Tongue (tissue), 2 donors: ENCODE results near the gene TSPAN2. TPM values are rescaled to one million over a fixed set of nuclear protein-coding genes. Genes with fewer than 3 reads are reported as not detected.
A peak's percentile ranks its signal among the peaks of the same experiment; 100 is the strongest.

ENCODE experiments used
- DNase-seq: peaks from one replicate; pipeline ENCODE4 v3.0.0-alpha.2; 2015
- total RNA-seq: library from RNA; depleted of rRNA; stranded (reverse); fragments of >200 nt; gene quantifications from one replicate; pipeline ENCODE4 v1.2.3, GENCODE V29; 2014

The TSPAN2 gene
- total RNA-seq, 1 donor from 2014 or later = 14.0 TPM

GRCh38 chr1:115113766-115114165 is 24.5 kb upstream of the TSPAN2 start:
- no peak for DNase-seq

DNA sequence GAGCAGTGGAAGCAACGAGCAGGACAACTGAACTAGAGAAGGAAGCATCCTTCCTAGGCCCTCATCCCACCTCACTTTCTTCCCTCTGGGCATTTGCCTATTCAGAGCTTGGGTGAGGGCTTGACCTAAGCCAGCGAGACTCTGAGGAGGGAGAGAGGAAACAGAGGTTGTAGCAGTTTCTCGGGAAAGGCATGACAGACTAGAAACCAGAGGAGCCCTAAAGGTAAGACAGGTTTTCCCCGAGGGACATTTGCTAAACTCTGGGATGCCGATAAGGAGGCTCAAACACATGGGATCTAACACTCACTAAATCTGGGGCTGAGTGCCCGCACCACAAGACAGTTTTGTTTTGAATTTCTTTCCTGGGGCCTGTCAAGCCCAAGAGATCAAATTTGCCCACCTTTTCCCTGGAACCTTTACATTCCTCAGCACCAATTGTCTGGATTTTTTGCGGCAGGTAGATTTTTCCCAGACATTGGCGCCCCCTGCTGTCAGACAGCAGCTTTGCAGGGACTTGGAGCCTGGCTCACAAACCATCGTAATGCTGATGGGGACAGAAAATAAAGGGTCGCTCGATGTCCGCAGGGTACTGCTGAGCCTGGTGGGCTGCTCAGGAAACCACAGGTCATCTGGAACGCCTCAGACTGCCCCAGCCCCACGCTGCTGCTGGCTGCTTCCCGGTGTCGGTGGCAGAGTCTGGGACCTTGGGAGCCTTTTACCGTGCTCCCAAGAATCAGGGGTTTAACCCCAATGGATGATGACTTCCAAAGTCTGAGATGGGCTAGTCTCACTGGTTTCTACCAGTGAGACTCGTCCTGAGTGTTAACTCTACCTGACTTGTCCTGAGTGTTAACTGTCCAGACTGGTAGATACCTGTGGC is 23.4 kb upstream of the TSPAN2 start:
- peak; percentile 53 for DNase-seq

DNA sequence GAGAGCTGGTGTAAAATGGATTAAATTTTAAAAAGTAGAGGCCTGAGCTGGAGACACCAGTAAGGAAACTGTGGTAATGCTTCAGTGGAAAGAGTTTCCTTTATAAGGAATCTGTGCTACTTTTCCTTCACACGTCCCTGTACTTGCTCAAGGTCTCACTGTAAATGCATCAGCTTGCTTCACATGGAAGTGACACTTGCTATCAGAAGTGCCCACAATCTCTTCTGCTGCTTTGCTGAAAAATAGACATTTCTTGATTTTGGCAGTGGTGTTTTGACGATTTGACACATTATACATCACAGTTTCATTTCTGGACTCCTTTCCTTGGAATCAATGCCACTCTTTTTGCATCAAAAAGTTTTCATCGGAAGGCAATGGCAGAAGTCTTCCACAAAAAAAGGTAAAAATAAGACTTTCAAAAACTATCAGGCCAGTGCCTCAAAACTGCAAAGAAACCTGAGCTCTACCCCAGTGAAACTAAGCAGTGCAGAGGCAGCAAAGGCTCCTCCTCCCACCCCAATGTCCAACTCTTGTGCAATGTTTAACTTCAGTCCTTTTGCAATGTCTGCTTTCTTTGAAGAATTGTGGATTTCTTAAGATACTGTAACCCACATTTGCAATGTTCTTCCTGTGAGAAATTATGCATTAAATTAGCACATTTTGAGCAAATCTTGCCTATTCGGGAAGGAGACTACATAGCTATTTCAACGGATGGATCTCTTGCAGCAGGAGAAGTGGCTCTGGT is 18.4 kb upstream of the TSPAN2 start:
- DNase-seq = no peak

DNA sequence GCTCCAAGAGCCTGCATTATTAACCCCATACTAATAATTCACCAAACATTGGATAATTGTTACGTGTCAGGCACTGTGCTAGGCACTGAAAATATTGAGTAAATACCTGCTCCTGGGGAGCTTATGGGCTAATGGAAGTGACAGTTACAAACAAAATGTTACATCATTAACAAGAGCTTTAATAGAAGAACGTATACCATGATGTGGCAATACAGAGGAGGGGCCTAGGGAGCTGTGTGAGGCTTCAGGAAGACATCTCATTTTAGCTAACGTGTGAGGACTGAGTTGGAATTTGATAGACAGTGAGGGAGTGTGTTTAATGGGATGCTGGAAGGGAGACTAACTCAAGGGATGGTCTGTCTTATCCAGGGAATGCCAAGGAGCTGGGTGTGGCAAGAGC is 16.5 kb upstream of the TSPAN2 start:
- DNase-seq = no peak

DNA sequence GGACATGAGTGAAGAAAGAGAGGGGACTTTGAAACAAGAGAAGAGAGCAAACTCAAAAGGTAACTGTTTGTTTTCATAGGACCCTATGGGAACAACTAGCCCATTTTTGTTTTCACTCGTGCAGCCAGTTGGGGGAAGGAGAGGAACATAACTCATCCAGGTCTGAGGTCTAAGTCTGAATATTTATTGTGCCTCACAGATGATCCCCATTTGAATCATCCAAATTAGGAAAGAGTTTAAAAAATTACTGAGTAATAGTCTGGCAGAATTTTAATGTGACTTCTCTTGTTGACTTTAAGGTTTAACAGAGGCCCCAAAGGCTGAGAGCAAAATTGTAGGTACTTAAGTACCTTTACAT is 10.4 kb upstream of the TSPAN2 start:
- no peak for DNase-seq

- DNase-seq = peak; percentile 63
Measured at GRCh38 chr1:115098979-115099692, 9.8 kb upstream of the TSPAN2 start.

- no peak for DNase-seq
Measured at GRCh38 chr1:115092175-115092574, 2.9 kb upstream of the TSPAN2 start.

DNA sequence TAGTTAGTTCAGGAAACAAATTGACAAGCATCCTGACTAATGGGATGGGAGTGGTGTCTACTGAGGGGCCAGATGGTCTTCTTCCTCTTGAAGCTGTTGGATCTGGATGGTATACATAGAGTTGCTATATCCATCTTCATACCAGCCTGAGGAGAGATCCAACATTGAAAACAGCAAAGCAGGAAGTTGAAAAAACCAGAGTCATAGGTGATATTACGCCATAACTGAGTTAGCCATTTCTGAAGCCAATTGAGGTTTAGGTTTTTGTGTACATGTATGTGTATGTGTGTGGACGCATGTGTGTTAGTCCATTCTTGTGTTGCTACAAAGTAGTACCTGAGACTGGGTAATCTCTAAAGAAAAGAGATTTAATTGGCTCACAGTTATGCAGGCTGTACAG is 2.3 kb upstream of the TSPAN2 start:
- no peak for DNase-seq

GRCh38 chr1:115090956-115091355 is 1.7 kb upstream of the TSPAN2 start:
- no peak for DNase-seq

DNA sequence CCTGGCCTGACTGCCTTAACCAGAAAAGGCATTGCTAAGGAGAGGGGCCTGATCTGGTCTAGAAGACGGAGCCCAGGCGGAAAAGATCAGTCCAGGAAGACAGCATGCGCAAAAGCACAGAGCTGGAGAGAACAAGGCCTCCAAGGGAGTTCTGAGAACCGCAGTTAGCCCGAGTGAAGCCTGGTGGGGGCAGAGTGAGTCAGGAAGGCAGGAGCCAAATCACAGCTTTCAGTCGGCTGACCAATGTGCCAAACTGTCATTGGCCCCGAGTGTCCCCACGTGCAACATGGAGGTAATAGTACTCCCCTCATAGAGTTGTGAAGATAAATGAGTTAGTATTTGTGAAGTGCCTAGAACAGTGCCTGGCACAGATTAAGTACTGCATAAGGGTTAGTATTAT is 1.2 kb upstream of the TSPAN2 start:
- DNase-seq = no peak

DNA sequence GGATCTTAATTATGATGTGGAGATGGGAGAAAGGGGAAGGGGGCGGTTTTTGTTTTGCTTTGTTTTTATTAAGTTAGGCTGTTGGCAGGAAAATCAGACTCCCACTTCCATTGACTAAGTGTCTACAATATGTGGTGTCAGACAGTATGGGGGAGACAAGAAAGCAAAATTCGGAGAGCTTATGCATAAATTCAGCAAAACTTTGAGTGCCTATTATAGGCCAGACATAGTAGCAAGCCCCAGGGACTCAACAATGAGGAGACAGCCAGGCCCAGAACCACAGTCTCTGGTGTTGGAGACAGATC is 835 bp upstream of the TSPAN2 start:
- DNase-seq = no peak

GRCh38 chr1:115088871-115089419 is 358 bp downstream of the TSPAN2 start:
- DNase-seq = no peak

DNA sequence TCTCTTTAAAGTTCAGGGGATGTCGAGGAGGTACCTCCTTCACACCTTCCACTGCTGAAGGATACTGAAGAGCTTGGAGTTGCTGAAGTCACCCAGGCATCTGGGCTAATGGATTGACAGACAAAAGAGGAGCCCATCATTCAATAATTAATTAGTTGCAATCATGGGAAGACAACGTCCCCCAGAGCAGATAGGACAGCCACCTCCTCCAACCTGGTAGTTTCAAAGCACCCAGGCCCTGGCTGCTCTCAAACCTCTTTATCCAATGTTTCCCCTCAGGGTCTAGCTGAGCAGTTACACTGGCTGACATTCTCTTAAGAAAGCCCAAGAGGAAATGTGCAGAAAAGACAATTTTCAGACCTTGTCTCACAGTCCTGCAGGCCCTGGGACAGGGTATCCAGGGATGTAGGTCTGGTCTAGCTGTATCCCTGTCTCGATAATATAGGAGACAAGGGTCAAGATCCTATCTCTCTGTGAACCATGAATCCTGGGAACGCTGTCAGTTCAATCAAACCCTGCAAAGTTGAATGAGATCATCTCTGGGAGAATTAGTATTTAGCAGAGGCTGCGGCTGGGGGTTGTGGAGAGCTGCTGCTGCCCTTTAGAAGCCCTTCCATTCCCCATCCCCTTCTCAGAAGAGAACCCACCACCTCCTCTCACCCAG is 1.1 kb downstream of the TSPAN2 start:
- no peak for DNase-seq

DNA sequence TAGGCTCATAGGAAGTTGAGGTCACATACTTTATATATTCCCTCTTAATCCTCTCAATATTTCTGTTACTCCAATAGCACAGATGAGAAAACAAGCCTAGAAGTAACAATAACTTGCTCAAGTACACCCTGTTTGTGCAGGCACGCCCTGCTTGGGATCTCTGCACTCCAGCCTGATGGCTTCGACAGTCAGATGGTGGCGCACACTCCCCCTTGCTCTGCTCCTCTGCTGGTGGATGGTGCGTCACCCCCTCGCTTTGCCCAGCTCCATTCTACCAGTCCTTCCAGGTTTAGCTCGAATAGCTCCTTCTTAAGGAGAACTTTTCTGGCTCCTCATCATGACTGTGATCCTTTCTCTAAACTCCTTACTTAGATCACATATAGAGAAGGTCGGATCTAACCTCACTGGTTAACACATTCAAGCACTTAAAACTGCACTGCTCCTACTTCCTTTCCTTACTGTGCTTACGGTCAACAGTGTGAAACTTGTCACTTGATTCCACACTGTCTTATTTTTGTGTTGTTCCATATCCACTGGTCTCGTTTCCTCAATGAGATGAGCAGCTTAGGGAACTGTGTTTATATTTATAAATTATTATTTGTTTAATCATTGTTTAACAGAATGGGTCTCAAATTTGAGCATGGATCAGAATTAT is 3.0 kb downstream of the TSPAN2 start:
- DNase-seq = no peak

DNA sequence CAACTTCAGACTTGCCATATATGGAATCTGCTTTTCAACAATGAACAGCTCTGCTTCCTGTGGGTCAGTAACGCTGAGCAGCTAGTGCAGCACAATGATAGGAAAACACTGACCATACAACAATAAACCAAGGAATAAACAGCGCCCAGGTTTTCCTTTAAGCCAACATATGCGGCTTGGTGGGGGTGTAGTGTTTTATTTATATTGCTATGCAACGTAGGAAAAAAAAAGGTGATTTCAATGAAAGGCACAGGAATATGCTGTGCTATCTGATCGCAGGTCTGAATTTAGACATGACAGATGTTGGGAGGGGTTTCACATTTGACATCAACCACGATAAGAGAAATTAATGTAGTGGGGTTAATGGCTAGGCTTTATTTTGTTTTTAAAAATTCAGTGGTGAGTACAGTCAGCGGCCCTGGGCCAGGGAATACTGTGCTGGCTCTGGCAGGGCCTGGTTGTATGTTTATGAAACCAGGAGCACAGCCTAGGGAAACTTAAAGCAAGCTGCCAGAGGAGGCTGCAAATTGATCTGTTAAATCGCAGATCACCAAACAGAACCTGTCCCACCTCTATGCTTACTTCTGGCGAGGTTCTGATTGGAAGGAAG is 4.3 kb downstream of the TSPAN2 start:
- peak; percentile 56 for DNase-seq

DNA sequence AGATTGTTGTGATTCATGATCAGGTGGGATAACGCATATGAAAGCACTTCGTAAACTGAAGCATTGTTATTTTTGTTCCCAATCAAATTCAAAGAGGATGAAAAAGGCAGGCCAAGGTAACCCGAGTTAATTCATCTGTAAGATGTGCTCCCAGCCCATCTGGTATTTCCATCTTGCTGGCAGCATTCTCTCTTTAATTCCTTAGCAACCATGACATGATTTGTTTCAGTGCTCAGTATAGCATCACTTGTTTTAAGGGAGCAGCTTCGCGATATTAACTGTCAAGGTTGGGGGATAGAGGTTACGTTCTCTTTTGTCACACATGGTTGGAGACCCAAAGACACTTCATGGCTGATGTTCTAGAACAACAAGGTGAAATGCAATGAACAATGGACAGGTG is 6.4 kb downstream of the TSPAN2 start:
- DNase-seq = peak; percentile 29

DNA sequence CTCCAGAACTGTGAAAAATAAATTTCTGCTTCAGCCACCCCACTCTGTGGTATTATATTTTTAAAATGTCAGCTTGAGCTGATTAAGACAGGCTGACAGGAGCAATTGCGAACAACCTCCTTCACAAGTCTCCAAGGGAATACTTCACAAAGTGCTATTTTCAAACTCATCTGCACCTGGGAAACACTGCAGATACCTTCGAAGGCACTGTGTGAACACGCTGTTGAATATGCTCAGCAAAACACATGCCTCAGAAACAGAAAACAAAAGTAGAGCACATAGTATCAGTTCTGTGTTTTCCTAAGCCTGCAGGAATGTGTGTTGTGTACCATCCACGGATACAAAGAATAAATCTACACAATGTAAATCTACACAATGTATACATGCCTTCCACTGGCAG is 10.6 kb downstream of the TSPAN2 start:
- DNase-seq = no peak

DNA sequence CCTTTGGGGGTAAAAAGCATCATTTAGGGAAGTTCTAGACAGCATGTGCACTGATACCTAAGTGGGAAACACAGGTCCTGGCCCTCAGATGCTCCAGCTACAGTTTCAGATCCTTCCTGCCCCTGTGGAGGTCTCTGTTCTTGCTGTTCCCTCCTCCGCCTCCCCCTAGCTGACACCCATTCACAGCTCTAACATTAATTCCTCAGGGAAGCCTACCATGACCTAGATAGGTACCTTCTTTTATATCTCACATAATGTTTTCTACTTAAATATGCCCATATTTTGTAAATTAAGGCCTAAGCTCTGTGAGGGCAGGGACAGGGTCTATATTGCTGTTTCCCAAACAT is 11.3 kb downstream of the TSPAN2 start:
- DNase-seq = no peak

- DNase-seq = no peak
Measured at GRCh38 chr1:115077286-115077983, 11.9 kb downstream of the TSPAN2 start.

DNA sequence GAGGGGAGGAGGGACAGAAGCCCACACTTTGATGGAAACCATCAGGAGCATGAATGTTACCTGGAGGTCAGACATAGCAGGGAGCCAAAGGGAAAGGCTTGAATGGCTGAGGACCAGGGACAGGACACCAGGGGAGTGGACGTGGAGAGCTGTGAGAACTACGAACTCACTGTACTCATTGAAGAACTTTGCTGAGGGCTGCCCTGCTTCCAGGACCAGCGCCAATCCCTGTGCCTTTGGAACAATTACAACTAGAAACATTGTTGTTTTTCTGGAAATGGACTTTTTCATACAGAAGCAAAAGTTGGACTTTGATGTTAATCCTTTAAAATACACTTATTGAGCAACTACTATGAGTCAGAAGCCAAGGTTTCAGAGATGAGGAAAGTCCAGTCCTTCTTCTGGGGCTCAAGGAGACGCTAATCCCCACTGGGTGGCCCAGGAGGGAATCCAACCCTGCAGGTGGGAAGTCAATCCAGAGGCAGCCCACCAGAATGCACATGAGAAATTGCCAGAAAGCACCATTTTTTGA is 12.9 kb downstream of the TSPAN2 start:
- no peak for DNase-seq
